OCI-LY1 (cell line): ENCODE data around the gene LDLRAD4.

Experiments used
- EZH2 ChIP-seq: fragments of 200-600 bp; sonication (generic), shearing (Covaris generic); IDR thresholded peaks from 2 replicates; pipeline ENCODE4 v1.8.0; 2017; ENCODE audit warnings: borderline replicate concordance, mixed run types, mild to moderate bottlenecking, antibody characterized with exemption, low read length, moderate library complexity, mixed read lengths
- TF ChIP-seq, protein P1 (sequence below): fragments of 200-600 bp; sonication (generic), shearing (Covaris generic); IDR thresholded peaks from 2 replicates; pipeline ENCODE4 v1.5.1; 2017; ENCODE audit warnings: mild to moderate bottlenecking, antibody characterized with exemption, low read length, moderate library complexity, mixed read lengths

DNA sequence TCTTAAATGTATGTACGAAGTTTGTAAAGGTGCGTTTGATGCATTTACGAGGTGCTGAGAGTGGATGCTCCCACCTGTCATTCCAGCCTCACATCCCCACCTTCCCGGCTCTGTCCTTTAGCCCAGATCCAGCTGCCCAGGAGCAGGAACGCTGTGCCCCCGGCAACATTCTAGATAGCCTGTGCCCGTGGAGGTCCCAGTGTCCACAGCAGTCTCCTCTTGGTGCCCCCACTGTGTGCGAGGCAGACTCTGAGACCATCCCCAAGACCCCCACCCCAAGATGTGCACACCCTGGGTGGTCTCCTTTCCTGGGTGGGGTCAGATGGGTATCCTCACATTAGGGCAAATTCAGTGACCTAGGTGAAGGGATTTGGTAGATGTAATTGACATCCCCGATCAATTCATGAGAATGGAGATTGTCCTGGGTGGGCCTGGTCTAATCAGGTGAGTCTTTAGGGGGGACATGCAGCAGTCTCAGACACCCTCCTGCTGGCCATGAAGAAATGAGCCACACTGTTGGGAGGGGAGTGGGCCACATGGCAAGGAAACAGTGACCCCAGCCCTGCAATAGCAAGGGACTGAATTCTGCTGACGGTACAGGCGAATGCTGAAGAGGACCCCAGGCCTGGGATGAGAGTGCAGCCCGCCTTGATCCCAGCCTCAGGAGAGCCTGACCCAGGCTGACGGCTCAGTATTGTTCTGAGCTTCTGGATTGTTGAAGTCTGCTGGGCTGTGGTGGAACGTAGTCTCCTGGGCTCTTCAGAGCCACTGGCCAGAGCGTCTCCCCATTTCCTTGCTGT, 304.5 kb downstream of the LDLRAD4 start:
- TF ChIP-seq, protein P1, sequence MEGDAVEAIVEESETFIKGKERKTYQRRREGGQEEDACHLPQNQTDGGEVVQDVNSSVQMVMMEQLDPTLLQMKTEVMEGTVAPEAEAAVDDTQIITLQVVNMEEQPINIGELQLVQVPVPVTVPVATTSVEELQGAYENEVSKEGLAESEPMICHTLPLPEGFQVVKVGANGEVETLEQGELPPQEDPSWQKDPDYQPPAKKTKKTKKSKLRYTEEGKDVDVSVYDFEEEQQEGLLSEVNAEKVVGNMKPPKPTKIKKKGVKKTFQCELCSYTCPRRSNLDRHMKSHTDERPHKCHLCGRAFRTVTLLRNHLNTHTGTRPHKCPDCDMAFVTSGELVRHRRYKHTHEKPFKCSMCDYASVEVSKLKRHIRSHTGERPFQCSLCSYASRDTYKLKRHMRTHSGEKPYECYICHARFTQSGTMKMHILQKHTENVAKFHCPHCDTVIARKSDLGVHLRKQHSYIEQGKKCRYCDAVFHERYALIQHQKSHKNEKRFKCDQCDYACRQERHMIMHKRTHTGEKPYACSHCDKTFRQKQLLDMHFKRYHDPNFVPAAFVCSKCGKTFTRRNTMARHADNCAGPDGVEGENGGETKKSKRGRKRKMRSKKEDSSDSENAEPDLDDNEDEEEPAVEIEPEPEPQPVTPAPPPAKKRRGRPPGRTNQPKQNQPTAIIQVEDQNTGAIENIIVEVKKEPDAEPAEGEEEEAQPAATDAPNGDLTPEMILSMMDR: no peak
- no peak for TF ChIP-seq EZH2
